CD4-positive, alpha-beta T cell treated with Interleukin-15 for 4 hours (primary cell): ENCODE results near the gene VMAC.

Source experiments
- DNase-seq: peaks from one replicate; pipeline ENCODE4 v3.0.0-alpha.2; 2020; ENCODE audit warnings: low spot score

The VMAC gene

GRCh38 chr19:5953030-5953589 lies 48.4 kb downstream of the VMAC start:
- no peak for DNase-seq

GRCh38 chr19:5953680-5954213 lies 49.1 kb downstream of the VMAC start:
- DNase-seq, result peak; percentile 37

- DNase-seq, result no peak
Observed at GRCh38 chr19:5954293-5954692, 49.6 kb downstream of the VMAC start.

DNA sequence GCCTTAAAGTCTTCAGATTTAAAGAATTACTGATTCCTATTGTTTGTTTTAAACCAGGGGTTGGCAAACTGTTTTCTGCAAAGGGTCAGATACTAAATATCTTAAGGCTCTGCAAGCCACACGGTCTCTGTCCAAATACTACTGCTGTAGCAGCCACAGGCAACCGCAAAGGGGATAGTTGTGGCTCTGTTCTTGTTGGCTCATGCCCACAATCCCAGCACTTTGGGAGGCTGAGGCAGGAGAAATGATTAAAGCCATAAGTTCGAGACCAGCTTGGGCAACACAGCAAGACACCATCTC lies 50.9 kb downstream of the VMAC start:
- no peak for DNase-seq

DNA sequence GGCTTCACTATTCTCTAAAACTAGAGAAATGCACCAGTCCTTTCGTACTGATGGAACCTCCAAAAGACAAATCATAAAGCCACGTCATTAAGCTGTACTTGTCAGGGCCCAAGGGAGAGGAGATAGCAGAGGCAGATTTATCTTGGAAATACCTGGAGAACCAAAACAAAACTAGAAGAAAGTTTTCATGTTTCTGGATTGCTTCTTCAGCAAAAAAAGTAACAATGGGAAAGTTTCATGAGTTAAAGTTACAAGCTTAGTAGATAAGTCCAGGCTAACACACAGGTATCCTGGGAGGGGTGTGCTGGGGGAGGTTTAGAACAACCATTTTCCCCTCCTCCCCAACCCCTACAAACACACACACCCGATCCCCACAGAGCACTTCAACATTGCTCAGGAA lies 51.7 kb downstream of the VMAC start:
- no peak for DNase-seq

DNA sequence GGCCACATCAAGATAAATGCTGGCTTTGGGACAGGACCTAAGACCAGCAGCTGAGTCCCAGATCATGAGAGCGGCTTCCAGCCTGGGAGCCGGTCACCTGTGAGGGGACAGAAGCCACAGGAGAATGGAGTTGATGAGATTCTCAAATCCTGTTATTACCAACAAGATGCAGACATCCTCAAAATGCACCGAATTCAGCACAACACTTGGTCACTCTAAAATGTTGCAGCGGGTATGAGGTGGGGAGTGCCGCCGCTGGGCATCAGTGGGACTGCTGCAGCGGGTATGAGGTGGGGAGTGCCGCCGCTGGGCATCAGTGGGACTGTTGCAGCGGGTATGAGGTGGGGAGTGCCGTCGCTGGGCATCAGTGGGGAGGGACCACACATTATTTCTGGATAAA lies 52.1 kb downstream of the VMAC start:
- DNase-seq, result no peak

- no peak for DNase-seq
Observed at GRCh38 chr19:5957170-5957569, 52.5 kb downstream of the VMAC start.

GRCh38 chr19:5958074-5958850 lies 53.6 kb downstream of the VMAC start:
- no peak for DNase-seq

DNA sequence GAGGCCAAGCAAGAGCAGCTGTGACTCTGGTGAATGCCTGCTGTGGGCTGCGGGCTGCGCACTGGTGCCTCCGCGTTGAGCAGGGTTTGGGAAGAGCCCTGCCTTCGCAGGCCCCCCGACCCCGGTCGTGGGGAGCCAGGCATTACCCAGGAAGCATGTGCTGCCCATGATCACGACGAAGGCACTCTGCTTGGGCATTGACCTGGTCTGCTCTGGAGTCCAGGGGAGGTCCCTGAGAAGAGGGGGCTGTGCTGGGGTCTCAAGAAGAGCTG lies 54.1 kb downstream of the VMAC start:
- DNase-seq, result no peak

GRCh38 chr19:5959260-5960004 lies 54.8 kb downstream of the VMAC start:
- DNase-seq, result no peak
